Breast epithelium (tissue), 3 donors: ENCODE results near the gene ARHGEF26.

ENCODE experiments used
- CTCF ChIP-seq, 3 donors: fragments of 450-650 bp; IDR thresholded peaks; one replicate each; pipeline ENCODE4 v1.5.1; 2016 to 2017; ENCODE audit warnings: antibody characterized with exemption in 3 of 3, mild to moderate bottlenecking in 3 of 3, moderate library complexity in 3 of 3
- POLR2A ChIP-seq: fragments of 450-650 bp; IDR thresholded peaks from one replicate; pipeline ENCODE4 v1.6.1; 2016; ENCODE audit warnings: antibody characterized with exemption, mild to moderate bottlenecking, moderate library complexity
- POLR2AphosphoS5 ChIP-seq, 3 donors: sonication (generic); formaldehyde crosslinking; IDR thresholded peaks; one replicate each; pipeline ENCODE4 v1.6.1; 2017; ENCODE audit warnings: antibody characterized with exemption in 3 of 3

GRCh38 chr3:154209499-154209898, 88.3 kb downstream of the ARHGEF26 start:
- TF ChIP-seq CTCF (IDR thresholded peaks at IDR 0.05) (no peak), POLR2A (no peak), POLR2AphosphoS5 (IDR thresholded peaks at IDR 0.05) (no peak)
